HEK293T (cell line): ENCODE results near the gene HES4.

Source experiments
- BHLHE40 ChIP-seq: fragments of 450-650 bp; IDR thresholded peaks from 2 replicates; pipeline ENCODE4 v1.6.1; 2016; ENCODE audit warnings: mild to moderate bottlenecking, moderate library complexity, borderline replicate concordance
- L3MBTL2 ChIP-seq: fragments of 450-650 bp; conservative IDR thresholded peaks from 2 replicates; pipeline ENCODE4 v1.6.1; 2016; ENCODE audit warnings: mild to moderate bottlenecking

DNA sequence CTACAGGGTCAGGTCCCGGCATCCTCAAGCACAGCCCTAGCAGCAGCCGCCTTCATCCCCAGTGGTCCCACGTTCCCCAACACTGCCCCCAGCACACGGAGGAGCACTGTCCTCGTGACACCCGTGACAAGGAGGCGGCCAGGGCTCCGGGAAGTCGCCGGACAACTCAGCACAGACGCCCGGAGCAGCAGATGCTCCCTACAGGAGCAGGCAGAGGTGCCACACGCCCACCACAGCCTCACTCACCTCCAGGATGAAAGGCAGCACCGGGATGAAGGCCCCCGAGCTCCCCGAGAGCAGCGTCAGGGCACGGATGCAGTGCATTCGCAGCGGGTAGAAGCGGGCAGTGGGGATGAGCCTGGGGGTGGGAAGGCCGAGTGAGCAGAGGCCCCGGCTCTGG, 49.0 kb downstream of the HES4 start:
- TF ChIP-seq BHLHE40: no peak
- TF ChIP-seq L3MBTL2: no peak
